ENCODE data around the gene KIAA0513. TPM values are rescaled to one million over a fixed set of nuclear protein-coding genes. Genes with fewer than 3 reads are reported as not detected.

Gene KIAA0513
- total RNA-seq, 4 donors from 2014 or later: 5.5 to 13.8 (median 11.7) TPM

GRCh38 chr16:85123891-85124635 lies 96.5 kb downstream of the KIAA0513 start:
- no peak for TF ChIP-seq CTCF (IDR thresholded peaks at IDR 0.05; ENCODE audit: low read depth)

DNA sequence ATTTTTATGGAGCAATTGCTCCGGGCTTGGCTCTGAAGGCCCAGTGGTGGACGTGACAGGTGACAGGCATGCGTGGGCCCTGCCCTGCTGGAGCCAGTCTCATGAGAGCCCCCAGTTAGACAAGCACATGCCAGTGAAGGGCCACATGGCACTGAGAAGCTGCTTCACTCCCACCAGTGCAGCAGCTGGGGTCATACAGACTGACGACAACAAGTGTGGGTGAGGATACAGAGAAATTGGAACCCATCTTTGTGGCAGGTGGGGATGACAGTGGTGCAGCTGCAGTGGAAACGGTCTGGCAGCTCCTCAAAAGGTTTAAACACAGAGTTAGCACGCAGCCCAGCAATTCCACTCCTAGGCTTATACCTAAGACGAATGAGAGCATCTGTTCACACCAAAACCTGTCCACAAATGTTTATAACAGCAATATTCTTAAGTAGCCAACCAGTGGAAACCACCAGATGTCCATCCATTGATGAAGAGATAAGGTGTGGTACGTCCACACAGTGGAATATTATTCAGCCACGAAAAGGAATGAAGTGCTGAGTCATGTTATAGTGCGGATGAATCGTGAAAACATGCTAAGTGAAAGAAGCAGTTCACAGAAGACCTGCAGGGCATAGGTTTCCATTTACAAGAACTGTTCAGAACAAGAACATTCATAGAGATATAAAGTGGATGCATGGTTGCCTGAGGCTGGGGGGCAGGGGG lies 97.2 kb downstream of the KIAA0513 start:
- no peak for TF ChIP-seq CTCF (IDR thresholded peaks at IDR 0.05; ENCODE audit: low read depth)

DNA sequence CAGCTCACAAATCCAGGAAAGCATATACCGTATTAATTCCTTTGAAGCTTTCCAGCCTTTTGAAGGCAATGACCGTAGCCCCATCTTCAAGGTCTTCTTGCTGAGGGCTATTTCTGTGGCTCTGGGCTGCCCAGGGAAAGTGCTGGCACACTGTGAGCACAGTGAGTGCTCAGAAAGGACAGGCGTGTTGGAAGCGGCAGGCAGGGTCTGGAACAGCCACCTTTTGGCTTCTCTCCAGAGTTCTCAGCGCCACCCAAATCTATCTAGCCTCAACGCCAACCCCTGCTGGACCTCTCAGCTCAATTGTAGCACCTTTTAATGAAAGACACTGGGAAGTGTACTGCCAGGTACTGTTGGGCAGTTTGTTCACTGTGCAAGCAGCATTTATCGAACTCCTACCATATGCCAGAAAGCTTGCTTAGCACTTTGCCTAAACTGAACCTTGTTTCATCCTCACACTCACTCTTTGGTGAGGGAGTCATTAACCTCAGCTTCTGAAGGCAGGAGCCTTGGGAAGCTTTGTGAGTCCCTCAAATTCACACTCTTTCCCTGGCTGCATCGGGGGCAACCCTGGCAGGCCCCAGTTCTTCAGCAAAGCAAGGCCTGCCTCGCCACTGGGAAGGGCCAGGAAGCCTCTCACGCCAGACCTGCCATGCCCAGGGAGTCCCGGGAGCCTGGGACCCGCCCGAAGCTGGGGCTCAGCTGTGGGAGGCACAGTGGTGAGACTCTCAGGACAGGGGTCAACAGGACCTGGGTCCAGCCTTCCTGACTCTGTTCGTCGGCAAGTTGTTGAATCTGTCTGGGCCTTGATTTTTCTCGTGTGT lies 98.2 kb downstream of the KIAA0513 start:
- no peak for TF ChIP-seq CTCF (IDR thresholded peaks at IDR 0.05; ENCODE audit: low read depth)

- TF ChIP-seq CTCF (IDR thresholded peaks at IDR 0.05; ENCODE audit: low read depth): no peak
Observed at GRCh38 chr16:85126394-85126704, 98.8 kb downstream of the KIAA0513 start.

DNA sequence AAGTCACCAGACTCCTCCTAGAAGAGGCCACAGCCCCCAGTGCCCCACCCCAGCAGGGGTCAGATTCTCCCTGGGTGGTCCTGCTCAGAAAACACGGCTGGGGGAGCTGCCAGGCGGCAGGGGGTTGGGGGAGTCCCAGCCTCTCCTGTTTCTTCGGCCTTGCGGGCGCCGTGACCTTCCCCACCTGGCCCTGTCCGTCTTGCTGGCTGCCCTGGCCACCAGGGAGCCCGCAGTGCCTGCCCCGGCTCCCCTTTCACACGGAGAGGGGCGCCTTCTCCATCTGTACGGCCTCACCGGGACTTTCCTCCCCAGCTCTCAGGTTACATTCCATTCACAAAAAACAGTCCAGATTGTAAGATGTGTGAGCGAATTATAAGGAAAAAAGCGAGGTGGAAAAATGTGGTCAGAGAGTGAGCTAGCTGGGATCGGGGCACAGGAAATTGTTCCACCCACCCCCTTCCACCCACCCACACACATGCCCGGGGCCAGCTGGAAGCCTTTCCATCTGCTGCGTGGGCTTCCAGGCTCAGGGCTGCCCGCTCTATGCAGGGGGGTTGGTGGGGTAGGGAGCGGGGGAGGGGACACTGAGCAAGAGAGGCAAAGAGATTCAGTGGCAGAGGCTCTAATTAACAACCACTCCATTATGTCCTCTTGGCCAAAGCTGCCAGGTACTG lies 99.2 kb downstream of the KIAA0513 start:
- no peak for TF ChIP-seq CTCF (IDR thresholded peaks at IDR 0.05; ENCODE audit: low read depth)

DNA sequence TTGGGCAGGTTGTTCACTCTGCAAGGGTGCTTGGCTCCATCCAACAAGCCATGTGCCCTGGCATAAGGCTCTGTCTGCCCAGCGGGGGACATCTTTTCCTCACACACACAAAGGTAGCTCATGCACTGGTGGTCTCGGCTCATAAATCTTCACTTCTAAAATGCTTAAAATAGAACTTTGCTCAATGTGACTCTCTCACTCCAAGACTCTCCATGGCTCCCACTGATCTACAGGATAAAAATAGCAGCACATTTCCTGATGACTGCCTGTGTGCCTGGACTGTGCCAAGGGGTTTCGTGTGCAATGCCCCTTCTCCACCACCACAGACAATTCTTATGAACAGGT lies 99.8 kb downstream of the KIAA0513 start:
- no peak for TF ChIP-seq CTCF (IDR thresholded peaks at IDR 0.05; ENCODE audit: low read depth)
